HCT116 (cell line): ENCODE measurements around the gene CDH1. TPM values are rescaled to one million over a fixed set of nuclear protein-coding genes. Genes with fewer than 3 reads are reported as not detected.

ENCODE experiments used
- ATAC-seq: fragments of 200-7000 bp; cut with Tn5 transposase; 2 replicates; pipeline ENCODE4 v1.9.1; 2020; ENCODE audit warnings: mild to moderate bottlenecking, moderate library complexity
- BruUV-seq: library from RNA; stranded (reverse); fragments of 400-500 nt; replicated peaks from 2 replicates; lab custom pipeline; 2021; lab: Mats Ljungman, UMichigan
- CTCF ChIA-PET: fragments of 300-600 bp; sonication (Branson Sonifier 250); formaldehyde crosslinking; loops from one replicate; lab custom pipeline; 2021; ENCODE audit warnings: antibody characterized with exemption; lab: Charles Lee
- POLR2A ChIA-PET: fragments of 300-600, 350-600 bp; sonication (Branson Sonifier 250); formaldehyde crosslinking; loops from one replicate; lab custom pipeline; 2021; ENCODE audit warnings: antibody characterized with exemption; lab: Charles Lee
- RAD21 ChIA-PET, 2 experiments: fragments of 300-600 bp; sonication (Branson Sonifier 250); formaldehyde crosslinking; loops; one replicate each; lab custom pipeline; 2023; ENCODE audit warnings: low total read pairs in 2 of 2; ENCODE audit not compliant: uncharacterized antibody in 2 of 2, unreplicated experiment in 2 of 2, low non-redundant PET in 1 of 2; lab: Charles Lee
- DNase-seq: peaks from one replicate; pipeline ENCODE4 v3.0.0-alpha.2; 2010; ENCODE audit warnings: low read depth, low spot score
- H2AFZ ChIP-seq: fragments of 200-600 bp; shearing (Covaris generic), sonication (generic); 2 replicates; pipeline ENCODE4 v1.6.1; 2017; ENCODE audit warnings: low read depth, mixed run types, mixed read lengths, antibody characterized with exemption, low read length; ENCODE audit not compliant: poor library complexity, severe bottlenecking
- H3K27ac ChIP-seq: 2 replicates; pipeline ENCODE4 v1.5.1; 2012; ENCODE audit warnings: low read depth, low read length
- H3K27me3 ChIP-seq: fragments of 200-600 bp; sonication (generic); 2 replicates; pipeline ENCODE4 v1.6.1; 2016; ENCODE audit warnings: mixed run types, low read length, mixed read lengths; ENCODE audit not compliant: insufficient read depth
- H3K36me3 ChIP-seq, 2 experiments: fragments of 200-500 bp in 1 of 2; fragments of 200-600 bp in 1 of 2; sonication (Bioruptor generic) in 1 of 2; sonication (generic) in 1 of 2; 2 replicates each; pipeline versions ENCODE4 v1.5.1 to v1.6.1; 2014 to 2016; ENCODE audit warnings: low read length in 2 of 2, inconsistent platforms in 1 of 2, mixed read lengths in 1 of 2, mixed run types in 1 of 2; ENCODE audit not compliant: insufficient read depth in 2 of 2, control insufficient read depth in 1 of 2
- H3K4me1 ChIP-seq, 2 experiments: fragments of 200-600 bp in 1 of 2; sonication (generic) in 1 of 2; 2 replicates each; pipeline versions ENCODE4 v1.5.1 to v1.6.1; 2012 to 2017; ENCODE audit warnings: low read length in 2 of 2, inconsistent platforms in 1 of 2, mild to moderate bottlenecking in 1 of 2, mixed read lengths in 1 of 2, mixed run types in 1 of 2, moderate library complexity in 1 of 2; ENCODE audit not compliant: insufficient read depth in 2 of 2, control insufficient read depth in 1 of 2
- H3K4me2 ChIP-seq: fragments of 200-600 bp; sonication (generic); 2 replicates; pipeline ENCODE4 v1.6.1; 2017; ENCODE audit warnings: mixed run types, low read length, mixed read lengths
- H3K4me3 ChIP-seq, 2 experiments: fragments of 200-600 bp in 1 of 2; sonication (generic) in 1 of 2; replicated peaks in 1 of 2; 2 replicates each; pipeline ENCODE4 v1.5.1; 2011 to 2016; ENCODE audit warnings: low read length in 2 of 2, control low read depth in 1 of 2, low read depth in 1 of 2, mild to moderate bottlenecking in 1 of 2, mixed read lengths in 1 of 2, mixed run types in 1 of 2
- H3K79me2 ChIP-seq: fragments of 200-600 bp; sonication (generic); 2 replicates; pipeline ENCODE4 v1.6.1; 2017; ENCODE audit warnings: mild to moderate bottlenecking, mixed run types, low read length, moderate library complexity, mixed read lengths; ENCODE audit not compliant: insufficient read depth
- H3K9ac ChIP-seq: fragments of 200-600 bp; sonication (generic); 2 replicates; pipeline ENCODE4 v1.6.1; 2016; ENCODE audit warnings: low read length, mixed read lengths
- H3K9me2 ChIP-seq: fragments of 200-600 bp; sonication (generic), shearing (Covaris generic); 2 replicates; pipeline ENCODE4 v1.6.1; 2017; ENCODE audit warnings: mixed run types, mild to moderate bottlenecking, moderate library complexity; ENCODE audit not compliant: insufficient read depth
- H3K9me3 ChIP-seq, 2 experiments: fragments of 200-500 bp in 1 of 2; fragments of 200-600 bp in 1 of 2; sonication (Bioruptor generic) in 1 of 2; sonication (generic) in 1 of 2; 2 replicates each; pipeline ENCODE4 v1.6.1; 2014 to 2017; ENCODE audit warnings: low read length in 2 of 2, mixed read lengths in 2 of 2, inconsistent platforms in 1 of 2, low read depth in 1 of 2, mild to moderate bottlenecking in 1 of 2, mixed run types in 1 of 2, moderate library complexity in 1 of 2; ENCODE audit not compliant: control insufficient read depth in 1 of 2, insufficient read depth in 1 of 2
- H4K20me1 ChIP-seq: fragments of 200-600 bp; sonication (generic), shearing (Covaris generic); 2 replicates; pipeline ENCODE4 v1.6.1; 2017; ENCODE audit warnings: mixed run types, mild to moderate bottlenecking, moderate library complexity; ENCODE audit not compliant: insufficient read depth
- CBX3 ChIP-seq: IDR thresholded peaks from 2 replicates; pipeline ENCODE4 v1.6.1; 2012; ENCODE audit warnings: low read depth
- CEBPB ChIP-seq: IDR thresholded peaks from 2 replicates; pipeline ENCODE4 v1.6.1; 2012; ENCODE audit warnings: low read depth
- CTCF ChIP-seq, 3 experiments: fragments of 200-600 bp in 1 of 3; sonication (generic) in 1 of 3; IDR thresholded peaks in 2 of 3; conservative IDR thresholded peaks in 1 of 3; 2 replicates each; pipeline ENCODE4 v1.5.1; 2012 to 2017; ENCODE audit warnings: low read depth in 2 of 3, low read length in 2 of 3, antibody characterized with exemption in 1 of 3, borderline replicate concordance in 1 of 3, control low read depth in 1 of 3, mild to moderate bottlenecking in 1 of 3, mixed read lengths in 1 of 3, mixed run types in 1 of 3, moderate library complexity in 1 of 3; ENCODE audit not compliant: insufficient read depth in 1 of 3
- EGR1 ChIP-seq: IDR thresholded peaks from 2 replicates; pipeline ENCODE4 v1.6.1; 2012; ENCODE audit warnings: low read depth
- ELF1 ChIP-seq: IDR thresholded peaks from 2 replicates; pipeline ENCODE4 v1.6.1; 2012; ENCODE audit warnings: low read depth, borderline replicate concordance
- EZH2 ChIP-seq: fragments of 200-600 bp; sonication (generic); IDR thresholded peaks from 2 replicates; pipeline ENCODE4 v1.6.1; 2017; ENCODE audit warnings: antibody characterized with exemption, mixed run types
- EZH2phosphoT487 ChIP-seq: fragments of 200-600 bp; IDR thresholded peaks from 2 replicates; pipeline ENCODE4 v1.6.1; 2018; ENCODE audit warnings: antibody characterized with exemption, borderline replicate concordance
- FOSL1 ChIP-seq: IDR thresholded peaks from 2 replicates; pipeline ENCODE4 v1.6.1; 2012; ENCODE audit warnings: low read depth
- JUND ChIP-seq: IDR thresholded peaks from 2 replicates; pipeline ENCODE4 v1.6.1; 2012
- POLR2A ChIP-seq: IDR thresholded peaks from 2 replicates; pipeline ENCODE4 v1.7.0; 2011; ENCODE audit warnings: borderline replicate concordance; ENCODE audit not compliant: insufficient read depth, insufficient read length; ENCODE audit errors: extremely low read depth
- POLR2AphosphoS5 ChIP-seq: IDR thresholded peaks from 2 replicates; pipeline ENCODE4 v1.6.1; 2011; ENCODE audit warnings: mild to moderate bottlenecking, low read depth, low read length, moderate library complexity
- RAD21 ChIP-seq: IDR thresholded peaks from 2 replicates; pipeline ENCODE4 v1.6.1; 2012; ENCODE audit warnings: low read depth, mild to moderate bottlenecking
- REST ChIP-seq: IDR thresholded peaks from 2 replicates; pipeline ENCODE4 v1.6.1; 2012; ENCODE audit warnings: low read depth
- SIN3A ChIP-seq: IDR thresholded peaks from 2 replicates; pipeline ENCODE4 v1.6.1; 2012; ENCODE audit warnings: low read depth
- SP1 ChIP-seq: IDR thresholded peaks from 2 replicates; pipeline ENCODE4 v1.6.1; 2012; ENCODE audit warnings: low read depth
- YY1 ChIP-seq: IDR thresholded peaks from 2 replicates; pipeline ENCODE4 v1.6.1; 2011; ENCODE audit warnings: low read length, low read depth, moderate library complexity, mild to moderate bottlenecking; ENCODE audit not compliant: insufficient replicate concordance; ENCODE audit errors: extremely low read depth
- ZFX ChIP-seq: fragments of 450-650 bp; IDR thresholded peaks from 2 replicates; pipeline ENCODE4 v1.6.1; 2017
- intact Hi-C: fragments of 100-400 bp; cut with micrococcal nuclease; formaldehyde crosslinking; loops from 2 replicates; pipeline ENCODE4 v1.10.0; 2022
- total RNA-seq: library from RNA; stranded (reverse); gene quantifications from one replicate; pipeline ENCODE4 v1.2.1, GENCODE V29; 2021; ENCODE audit not compliant: unreplicated experiment

Gene CDH1
- total RNA-seq, 1 experiment from 2014 or later: 73.2 TPM

- TF ChIP-seq REST: no peak
- no peak for TF ChIP-seq EZH2phosphoT487
- TF ChIP-seq POLR2A: no peak
- no peak for TF ChIP-seq CEBPB
- TF ChIP-seq SP1: no peak
- no peak for TF ChIP-seq JUND
- no peak for TF ChIP-seq YY1
- TF ChIP-seq ELF1: no peak
- TF ChIP-seq SIN3A: no peak
- TF ChIP-seq ZFX: no peak
- TF ChIP-seq RAD21: no peak
Observed at GRCh38 chr16:68733570-68733969, 3.5 kb upstream of the CDH1 start (continued).

GRCh38 chr16:68734782-68735181 lies 2.3 kb upstream of the CDH1 start:
- BruUV-seq: no TSS peak
- intact Hi-C loops: no loop called here

More at GRCh38 chr16:68734782-68735181, 2.3 kb upstream of the CDH1 start:
- peaks cover 24 to 37% of the 10 kb centered on the region in 2 experiments for H3K4me1 ChIP-seq
- no peak overlapping the region for H3K9ac ChIP-seq
- H3K36me3 ChIP-seq: no peaks in the 10 kb centered on the region
- ATAC-seq (no peak), DNase-seq (no peak)
- no peaks in the 10 kb centered on the region for H3K9me2 ChIP-seq
- H4K20me1 ChIP-seq: no peaks in the 10 kb centered on the region
- ChIA-PET POLR2A (no interaction called here), RAD21 (no interaction called here), CTCF (no interaction called here)
- H3K27ac ChIP-seq: no peak overlapping the region
- no peak overlapping the region for H3K4me3 ChIP-seq
- no peaks in the 10 kb centered on the region for H3K9me3 ChIP-seq
- H2AFZ ChIP-seq: no peak overlapping the region
- no peak overlapping the region for H3K4me2 ChIP-seq
- no peaks in the 10 kb centered on the region for H3K27me3 ChIP-seq
- TF ChIP-seq SP1 (no peak), JUND (no peak), FOSL1 (no peak), POLR2AphosphoS5 (no peak), CBX3 (no peak), EGR1 (no peak), ZFX (no peak), EZH2 (no peak), POLR2A (no peak), CTCF (IDR thresholded peaks at IDR 0.05 in 2 of 3, conservative IDR thresholded peaks at IDR 0.05 in 1 of 3; ENCODE audit: borderline replicate concordance in 1 of 3, insufficient read depth in 1 of 3, low read depth in 2 of 3, low read length in 2 of 3) (no peak), REST (no peak), CEBPB (no peak)
- peaks cover 14% of the 10 kb centered on the region; the same call in 1 of the 2 replicates for H3K79me2 ChIP-seq
